K562 (cell line): ENCODE measurements around the gene GAS2L2. TPM values are rescaled to one million over a fixed set of nuclear protein-coding genes. Genes with fewer than 3 reads are reported as not detected.

Experiments used
- FOXP1 ChIP-seq: sonication (generic); formaldehyde crosslinking; IDR thresholded peaks from 2 replicates; pipeline ENCODE4 v1.8.0; 2022; ENCODE audit warnings: mild to moderate bottlenecking, missing genetic modification reagents
- ILK ChIP-seq: fragments of 450-650 bp; IDR thresholded peaks from 2 replicates; pipeline ENCODE4 v1.6.1; 2016; ENCODE audit warnings: missing genetic modification characterization, low read depth, mild to moderate bottlenecking, missing compliant biosample characterization, moderate library complexity, borderline replicate concordance
- MCM2 ChIP-seq: fragments of 450-650 bp; IDR thresholded peaks from 2 replicates; pipeline ENCODE4 v1.6.1; 2017; ENCODE audit warnings: low read depth, mild to moderate bottlenecking
- PTRF ChIP-seq: fragments of 450-650 bp; IDR thresholded peaks from 2 replicates; pipeline ENCODE4 v1.6.1; 2016; ENCODE audit warnings: mild to moderate bottlenecking, missing genetic modification characterization, missing compliant biosample characterization
- RAD21 ChIP-seq, 2 experiments: fragments of 250-450 bp in 1 of 2; fragments of 450-650 bp in 1 of 2; sonication (Bioruptor Pico) in 1 of 2; formaldehyde crosslinking in 1 of 2; IDR thresholded peaks in 1 of 2; conservative IDR thresholded peaks in 1 of 2; 2 replicates each; pipeline versions ENCODE4 v1.4.0 to v1.8.0; 2020 to 2022; ENCODE audit warnings: mild to moderate bottlenecking in 2 of 2, moderate library complexity in 1 of 2
- SMC3 ChIP-seq: conservative IDR thresholded peaks from 2 replicates; pipeline ENCODE4 v1.6.1; 2011; ENCODE audit warnings: low read depth, low read length, improper control_type of control experiment; ENCODE audit not compliant: insufficient read depth
- YBX1 ChIP-seq: fragments of 450-650 bp; IDR thresholded peaks from 2 replicates; pipeline ENCODE4 v1.7.1; 2016; ENCODE audit warnings: mild to moderate bottlenecking
- ZNF41 ChIP-seq: fragments of 250-450 bp; sonication (Bioruptor Pico); conservative IDR thresholded peaks from 2 replicates; pipeline ENCODE4 v1.4.0; 2020; ENCODE audit warnings: mild to moderate bottlenecking
- polyA plus RNA-seq, 8 experiments: library from polyadenylated mRNA; depleted of rRNA in 4 of 8; stranded (reverse) in 5 of 8; unstranded in 3 of 8; fragments of >200 nt; fragmentation: Nextera tagmentation in 2 of 8; fragmentation: Illumina TruSeq in 1 of 8; extraction: Ambion mirVana in 2 of 8; extraction: Trizol in 1 of 8; gene quantifications; 2 replicates each; pipeline versions ENCODE4 v1.2.1 to v1.2.3, GENCODE V29; 2011 to 2014; ENCODE audit warnings: inconsistent platforms in 1 of 8, missing spikeins in 1 of 8
- total RNA-seq, 7 experiments: library from RNA; depleted of rRNA in 6 of 7; stranded (reverse); fragments of >200 nt in 6 of 7; fragmentation: Illumina TruSeq in 2 of 7; extraction: Trizol in 2 of 7; gene quantifications; 2 replicates each; pipeline versions ENCODE4 v1.2.1 to v1.2.3, GENCODE V29; 2011 to 2021; ENCODE audit warnings: low replicate concordance in 1 of 7
- TF ChIP-seq, protein P1 (sequence below): fragments of 250-450 bp; sonication (Bioruptor Pico); IDR thresholded peaks from 2 replicates; pipeline ENCODE4 v1.5.0; 2022; ENCODE audit warnings: mild to moderate bottlenecking
- TF ChIP-seq, protein P2 (sequence below), 3 experiments: IDR thresholded peaks in 2 of 3; conservative IDR thresholded peaks in 1 of 3; 2 replicates each; pipeline ENCODE4 v1.5.1; 2011 to 2012; ENCODE audit warnings: low read length in 3 of 3, mild to moderate bottlenecking in 3 of 3, control low read depth in 2 of 3, improper control_type of control experiment in 1 of 3, inconsistent platforms in 1 of 3, low read depth in 1 of 3, mixed read lengths in 1 of 3, moderate library complexity in 1 of 3; ENCODE audit not compliant: insufficient read depth in 2 of 3
- TF ChIP-seq, protein P3 (sequence below): fragments of 450-650 bp; conservative IDR thresholded peaks from 2 replicates; pipeline ENCODE4 v1.6.1; 2016; ENCODE audit warnings: missing genetic modification characterization, low read depth, mild to moderate bottlenecking, missing compliant biosample characterization, moderate library complexity
- TF ChIP-seq, protein P4 (sequence below): fragments of 450-650 bp; IDR thresholded peaks from 2 replicates; pipeline ENCODE4 v1.7.0; 2016; ENCODE audit warnings: borderline replicate concordance

GAS2L2 gene
- total and polyA plus RNA-seq, 9 of the 15 experiments (the other 6 are each of a cell fraction or from before 2014, with no cell fraction given), result not detected

DNA sequence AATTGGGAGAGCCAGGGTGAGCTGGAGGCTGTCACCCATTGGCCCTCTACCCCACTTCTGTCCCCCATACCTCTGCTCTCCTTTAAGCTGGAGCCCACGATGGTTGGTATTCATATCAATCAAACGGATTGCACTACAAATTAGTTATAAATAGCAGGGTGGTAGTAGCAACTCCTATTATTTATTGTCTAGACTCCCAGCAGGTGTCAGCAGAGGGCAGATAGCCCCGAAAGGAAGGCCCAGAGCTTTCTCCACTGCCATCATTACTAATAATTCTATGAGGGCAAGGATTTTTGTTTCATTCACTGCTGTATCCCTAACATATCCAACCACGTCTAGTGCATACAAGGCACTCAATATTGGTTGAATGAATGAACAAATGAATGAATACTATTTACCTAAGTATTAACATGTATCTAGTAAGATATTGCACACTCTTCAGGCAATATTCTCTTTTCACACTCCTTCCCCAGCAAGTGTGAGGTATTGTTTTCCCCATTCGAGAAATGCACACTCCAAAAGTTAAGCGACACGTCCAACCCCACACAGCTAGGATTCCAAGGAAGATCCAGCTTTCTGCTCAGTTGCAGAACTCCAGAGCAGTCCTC lies 14.0 kb upstream of the GAS2L2 start (continued):
- TF ChIP-seq, protein P1, sequence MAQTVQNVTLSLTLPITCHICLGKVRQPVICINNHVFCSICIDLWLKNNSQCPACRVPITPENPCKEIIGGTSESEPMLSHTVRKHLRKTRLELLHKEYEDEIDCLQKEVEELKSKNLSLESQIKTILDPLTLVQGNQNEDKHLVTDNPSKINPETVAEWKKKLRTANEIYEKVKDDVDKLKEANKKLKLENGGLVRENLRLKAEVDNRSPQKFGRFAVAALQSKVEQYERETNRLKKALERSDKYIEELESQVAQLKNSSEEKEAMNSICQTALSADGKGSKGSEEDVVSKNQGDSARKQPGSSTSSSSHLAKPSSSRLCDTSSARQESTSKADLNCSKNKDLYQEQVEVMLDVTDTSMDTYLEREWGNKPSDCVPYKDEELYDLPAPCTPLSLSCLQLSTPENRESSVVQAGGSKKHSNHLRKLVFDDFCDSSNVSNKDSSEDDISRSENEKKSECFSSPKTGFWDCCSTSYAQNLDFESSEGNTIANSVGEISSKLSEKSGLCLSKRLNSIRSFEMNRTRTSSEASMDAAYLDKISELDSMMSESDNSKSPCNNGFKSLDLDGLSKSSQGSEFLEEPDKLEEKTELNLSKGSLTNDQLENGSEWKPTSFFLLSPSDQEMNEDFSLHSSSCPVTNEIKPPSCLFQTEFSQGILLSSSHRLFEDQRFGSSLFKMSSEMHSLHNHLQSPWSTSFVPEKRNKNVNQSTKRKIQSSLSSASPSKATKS (CRISPR knock-in tag), result no peak
- TF ChIP-seq YBX1 (no peak), ZNF41 (CRISPR knock-in tag) (no peak), ILK (tag) (no peak), FOXP1 (no peak), SMC3 (0 out of 2 replicates have a peak, but pooled peaks have one; percentile 23), MCM2 (no peak), PTRF (tag) (no peak), RAD21 (CRISPR knock-in tag; conservative IDR thresholded peaks at IDR 0.05 in 1 of 2, IDR thresholded peaks at IDR 0.05 in 1 of 2) (peak in 1 of 2 experiments; percentile 67; a peak in 2 of 4 replicates)
- TF ChIP-seq, protein P2, sequence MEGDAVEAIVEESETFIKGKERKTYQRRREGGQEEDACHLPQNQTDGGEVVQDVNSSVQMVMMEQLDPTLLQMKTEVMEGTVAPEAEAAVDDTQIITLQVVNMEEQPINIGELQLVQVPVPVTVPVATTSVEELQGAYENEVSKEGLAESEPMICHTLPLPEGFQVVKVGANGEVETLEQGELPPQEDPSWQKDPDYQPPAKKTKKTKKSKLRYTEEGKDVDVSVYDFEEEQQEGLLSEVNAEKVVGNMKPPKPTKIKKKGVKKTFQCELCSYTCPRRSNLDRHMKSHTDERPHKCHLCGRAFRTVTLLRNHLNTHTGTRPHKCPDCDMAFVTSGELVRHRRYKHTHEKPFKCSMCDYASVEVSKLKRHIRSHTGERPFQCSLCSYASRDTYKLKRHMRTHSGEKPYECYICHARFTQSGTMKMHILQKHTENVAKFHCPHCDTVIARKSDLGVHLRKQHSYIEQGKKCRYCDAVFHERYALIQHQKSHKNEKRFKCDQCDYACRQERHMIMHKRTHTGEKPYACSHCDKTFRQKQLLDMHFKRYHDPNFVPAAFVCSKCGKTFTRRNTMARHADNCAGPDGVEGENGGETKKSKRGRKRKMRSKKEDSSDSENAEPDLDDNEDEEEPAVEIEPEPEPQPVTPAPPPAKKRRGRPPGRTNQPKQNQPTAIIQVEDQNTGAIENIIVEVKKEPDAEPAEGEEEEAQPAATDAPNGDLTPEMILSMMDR (IDR thresholded peaks at IDR 0.05 in 2 of 3, conservative IDR thresholded peaks at IDR 0.05 in 1 of 3; ENCODE audit: insufficient read depth in 2 of 3, low read depth in 1 of 3, low read length in 3 of 3), result peak; percentile 55 to 63 (median 58)
- TF ChIP-seq, protein P3, sequence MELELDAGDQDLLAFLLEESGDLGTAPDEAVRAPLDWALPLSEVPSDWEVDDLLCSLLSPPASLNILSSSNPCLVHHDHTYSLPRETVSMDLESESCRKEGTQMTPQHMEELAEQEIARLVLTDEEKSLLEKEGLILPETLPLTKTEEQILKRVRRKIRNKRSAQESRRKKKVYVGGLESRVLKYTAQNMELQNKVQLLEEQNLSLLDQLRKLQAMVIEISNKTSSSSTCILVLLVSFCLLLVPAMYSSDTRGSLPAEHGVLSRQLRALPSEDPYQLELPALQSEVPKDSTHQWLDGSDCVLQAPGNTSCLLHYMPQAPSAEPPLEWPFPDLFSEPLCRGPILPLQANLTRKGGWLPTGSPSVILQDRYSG (tag), result no peak
- TF ChIP-seq, protein P4, sequence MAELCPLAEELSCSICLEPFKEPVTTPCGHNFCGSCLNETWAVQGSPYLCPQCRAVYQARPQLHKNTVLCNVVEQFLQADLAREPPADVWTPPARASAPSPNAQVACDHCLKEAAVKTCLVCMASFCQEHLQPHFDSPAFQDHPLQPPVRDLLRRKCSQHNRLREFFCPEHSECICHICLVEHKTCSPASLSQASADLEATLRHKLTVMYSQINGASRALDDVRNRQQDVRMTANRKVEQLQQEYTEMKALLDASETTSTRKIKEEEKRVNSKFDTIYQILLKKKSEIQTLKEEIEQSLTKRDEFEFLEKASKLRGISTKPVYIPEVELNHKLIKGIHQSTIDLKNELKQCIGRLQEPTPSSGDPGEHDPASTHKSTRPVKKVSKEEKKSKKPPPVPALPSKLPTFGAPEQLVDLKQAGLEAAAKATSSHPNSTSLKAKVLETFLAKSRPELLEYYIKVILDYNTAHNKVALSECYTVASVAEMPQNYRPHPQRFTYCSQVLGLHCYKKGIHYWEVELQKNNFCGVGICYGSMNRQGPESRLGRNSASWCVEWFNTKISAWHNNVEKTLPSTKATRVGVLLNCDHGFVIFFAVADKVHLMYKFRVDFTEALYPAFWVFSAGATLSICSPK, result no peak
